ENCODE data around the gene MAP6.

The MAP6 gene

GRCh38 chr11:75650167-75650723, 18.6 kb downstream of the MAP6 start:
- Histone ChIP-seq H3K27me3 (ENCODE audit: control insufficient read depth in 1 of 2, insufficient read depth in 2 of 2, low read length in 2 of 2) (no peaks in the 10 kb centered on the region), H3K9ac (ENCODE audit: low read length in 2 of 2) (no peak overlapping the region), H3K27ac (ENCODE audit: low read length) (no peak overlapping the region), H3K9me3 (ENCODE audit: control insufficient read depth in 2 of 2, low read length in 2 of 2) (no peaks in the 10 kb centered on the region), H3K36me3 (ENCODE audit: control insufficient read depth in 2 of 2, insufficient read depth in 2 of 2, low read length in 2 of 2) (no peaks in the 10 kb centered on the region), H3K4me1 (ENCODE audit: control insufficient read depth, insufficient read depth, low read length) (peaks cover 1% of the 10 kb centered on the region), H3K4me3 (ENCODE audit: low read length in 2 of 2) (no peak overlapping the region)

- Histone ChIP-seq H3K4me3 (ENCODE audit: low read length in 2 of 2) (no peak overlapping the region), H3K4me1 (ENCODE audit: control insufficient read depth, insufficient read depth, low read length) (peaks cover 4% of the 10 kb centered on the region), H3K27me3 (ENCODE audit: control insufficient read depth in 1 of 2, insufficient read depth in 2 of 2, low read length in 2 of 2) (no peaks in the 10 kb centered on the region), H3K9ac (ENCODE audit: low read length in 2 of 2) (no peak overlapping the region), H3K9me3 (ENCODE audit: control insufficient read depth in 2 of 2, low read length in 2 of 2) (no peaks in the 10 kb centered on the region), H3K27ac (ENCODE audit: low read length) (no peak overlapping the region), H3K36me3 (ENCODE audit: control insufficient read depth in 2 of 2, insufficient read depth in 2 of 2, low read length in 2 of 2) (no peaks in the 10 kb centered on the region)
These were observed 23.9 kb downstream of the MAP6 start for GRCh38 chr11:75644946-75645345.

- Histone ChIP-seq H3K27ac (ENCODE audit: low read length) (no peak overlapping the region), H3K9ac (ENCODE audit: low read length in 2 of 2) (no peak overlapping the region), H3K27me3 (ENCODE audit: control insufficient read depth in 1 of 2, insufficient read depth in 2 of 2, low read length in 2 of 2) (no peaks in the 10 kb centered on the region), H3K36me3 (ENCODE audit: control insufficient read depth in 2 of 2, insufficient read depth in 2 of 2, low read length in 2 of 2) (no peaks in the 10 kb centered on the region), H3K4me1 (ENCODE audit: control insufficient read depth, insufficient read depth, low read length) (peaks cover 9% of the 10 kb centered on the region), H3K9me3 (ENCODE audit: control insufficient read depth in 2 of 2, low read length in 2 of 2) (no peaks in the 10 kb centered on the region), H3K4me3 (ENCODE audit: low read length in 2 of 2) (no peak overlapping the region)
These were observed 24.5 kb downstream of the MAP6 start for GRCh38 chr11:75644370-75644769.

GRCh38 chr11:75642402-75643113, 26.3 kb downstream of the MAP6 start:
- Histone ChIP-seq H3K4me1 (ENCODE audit: control insufficient read depth, insufficient read depth, low read length) (peaks cover 9% of the 10 kb centered on the region), H3K36me3 (ENCODE audit: control insufficient read depth in 2 of 2, insufficient read depth in 2 of 2, low read length in 2 of 2) (no peaks in the 10 kb centered on the region), H3K9me3 (ENCODE audit: control insufficient read depth in 2 of 2, low read length in 2 of 2) (no peaks in the 10 kb centered on the region), H3K27ac (ENCODE audit: low read length) (no peak overlapping the region), H3K4me3 (ENCODE audit: low read length in 2 of 2) (no peak overlapping the region), H3K9ac (ENCODE audit: low read length in 2 of 2) (no peak overlapping the region), H3K27me3 (ENCODE audit: control insufficient read depth in 1 of 2, insufficient read depth in 2 of 2, low read length in 2 of 2) (no peaks in the 10 kb centered on the region)

GRCh38 chr11:75639762-75640181, 29.1 kb downstream of the MAP6 start:
- peaks cover 22% of the 10 kb centered on the region for H3K4me1 ChIP-seq (ENCODE audit: control insufficient read depth, insufficient read depth, low read length)
- H3K27me3 ChIP-seq (ENCODE audit: control insufficient read depth in 1 of 2, insufficient read depth in 2 of 2, low read length in 2 of 2), result no peaks in the 10 kb centered on the region
- H3K9me3 ChIP-seq (ENCODE audit: control insufficient read depth in 2 of 2, low read length in 2 of 2), result no peaks in the 10 kb centered on the region
- H3K4me3 ChIP-seq (ENCODE audit: low read length in 2 of 2), result peak overlapping the region; percentile 35 to 47
- peak overlapping the region in 1 of 2 donors; percentile 18 for H3K9ac ChIP-seq (ENCODE audit: low read length in 2 of 2)
- no peak overlapping the region for H3K27ac ChIP-seq (ENCODE audit: low read length)
- H3K36me3 ChIP-seq (ENCODE audit: control insufficient read depth in 2 of 2, insufficient read depth in 2 of 2, low read length in 2 of 2), result no peaks in the 10 kb centered on the region

- H3K27me3 ChIP-seq (ENCODE audit: control insufficient read depth in 1 of 2, insufficient read depth in 2 of 2, low read length in 2 of 2), result no peaks in the 10 kb centered on the region
- H3K9me3 ChIP-seq (ENCODE audit: control insufficient read depth in 2 of 2, low read length in 2 of 2), result no peaks in the 10 kb centered on the region
- H3K9ac ChIP-seq (ENCODE audit: low read length in 2 of 2), result no peak overlapping the region
- H3K4me3 ChIP-seq (ENCODE audit: low read length in 2 of 2), result no peak overlapping the region
- no peak overlapping the region for H3K27ac ChIP-seq (ENCODE audit: low read length)
- peaks cover 22% of the 10 kb centered on the region for H3K4me1 ChIP-seq (ENCODE audit: control insufficient read depth, insufficient read depth, low read length)
- H3K36me3 ChIP-seq (ENCODE audit: control insufficient read depth in 2 of 2, insufficient read depth in 2 of 2, low read length in 2 of 2), result no peaks in the 10 kb centered on the region
These were observed 30.8 kb downstream of the MAP6 start for GRCh38 chr11:75637998-75638397.

- Histone ChIP-seq H3K27me3 (ENCODE audit: control insufficient read depth in 1 of 2, insufficient read depth in 2 of 2, low read length in 2 of 2) (no peaks in the 10 kb centered on the region), H3K9ac (ENCODE audit: low read length in 2 of 2) (peak overlapping the region in 1 of 2 donors; percentile 55), H3K27ac (ENCODE audit: low read length) (peak overlapping the region; percentile 74), H3K9me3 (ENCODE audit: control insufficient read depth in 2 of 2, low read length in 2 of 2) (no peaks in the 10 kb centered on the region), H3K36me3 (ENCODE audit: control insufficient read depth in 2 of 2, insufficient read depth in 2 of 2, low read length in 2 of 2) (no peaks in the 10 kb centered on the region), H3K4me1 (ENCODE audit: control insufficient read depth, insufficient read depth, low read length) (peaks cover 20% of the 10 kb centered on the region), H3K4me3 (ENCODE audit: low read length in 2 of 2) (peak overlapping the region; percentile 8 to 54)
These were observed 33.6 kb downstream of the MAP6 start for GRCh38 chr11:75635066-75635862.

GRCh38 chr11:75633409-75634066, 35.3 kb downstream of the MAP6 start:
- Histone ChIP-seq H3K4me3 (ENCODE audit: low read length in 2 of 2) (no peak overlapping the region), H3K9ac (ENCODE audit: low read length in 2 of 2) (no peak overlapping the region), H3K27ac (ENCODE audit: low read length) (no peak overlapping the region), H3K27me3 (ENCODE audit: control insufficient read depth in 1 of 2, insufficient read depth in 2 of 2, low read length in 2 of 2) (no peaks in the 10 kb centered on the region), H3K36me3 (ENCODE audit: control insufficient read depth in 2 of 2, insufficient read depth in 2 of 2, low read length in 2 of 2) (no peaks in the 10 kb centered on the region), H3K9me3 (ENCODE audit: control insufficient read depth in 2 of 2, low read length in 2 of 2) (no peaks in the 10 kb centered on the region), H3K4me1 (ENCODE audit: control insufficient read depth, insufficient read depth, low read length) (peaks cover 13% of the 10 kb centered on the region)

GRCh38 chr11:75632962-75633361, 35.9 kb downstream of the MAP6 start:
- H3K36me3 ChIP-seq (ENCODE audit: control insufficient read depth in 2 of 2, insufficient read depth in 2 of 2, low read length in 2 of 2), result no peaks in the 10 kb centered on the region
- H3K4me3 ChIP-seq (ENCODE audit: low read length in 2 of 2), result no peak overlapping the region
- no peak overlapping the region for H3K9ac ChIP-seq (ENCODE audit: low read length in 2 of 2)
- H3K9me3 ChIP-seq (ENCODE audit: control insufficient read depth in 2 of 2, low read length in 2 of 2), result no peaks in the 10 kb centered on the region
- no peaks in the 10 kb centered on the region for H3K27me3 ChIP-seq (ENCODE audit: control insufficient read depth in 1 of 2, insufficient read depth in 2 of 2, low read length in 2 of 2)
- H3K27ac ChIP-seq (ENCODE audit: low read length), result no peak overlapping the region
- H3K4me1 ChIP-seq (ENCODE audit: control insufficient read depth, insufficient read depth, low read length), result peaks cover 13% of the 10 kb centered on the region

GRCh38 chr11:75632450-75632849, 36.4 kb downstream of the MAP6 start:
- no peak overlapping the region for H3K4me3 ChIP-seq (ENCODE audit: low read length in 2 of 2)
- no peak overlapping the region for H3K27ac ChIP-seq (ENCODE audit: low read length)
- no peaks in the 10 kb centered on the region for H3K27me3 ChIP-seq (ENCODE audit: control insufficient read depth in 1 of 2, insufficient read depth in 2 of 2, low read length in 2 of 2)
- H3K9me3 ChIP-seq (ENCODE audit: control insufficient read depth in 2 of 2, low read length in 2 of 2), result no peaks in the 10 kb centered on the region
- H3K36me3 ChIP-seq (ENCODE audit: control insufficient read depth in 2 of 2, insufficient read depth in 2 of 2, low read length in 2 of 2), result no peaks in the 10 kb centered on the region
- peaks cover 13% of the 10 kb centered on the region for H3K4me1 ChIP-seq (ENCODE audit: control insufficient read depth, insufficient read depth, low read length)
- H3K9ac ChIP-seq (ENCODE audit: low read length in 2 of 2), result no peak overlapping the region
